ENCODE data around the gene OXER1.

OXER1 gene

DNA sequence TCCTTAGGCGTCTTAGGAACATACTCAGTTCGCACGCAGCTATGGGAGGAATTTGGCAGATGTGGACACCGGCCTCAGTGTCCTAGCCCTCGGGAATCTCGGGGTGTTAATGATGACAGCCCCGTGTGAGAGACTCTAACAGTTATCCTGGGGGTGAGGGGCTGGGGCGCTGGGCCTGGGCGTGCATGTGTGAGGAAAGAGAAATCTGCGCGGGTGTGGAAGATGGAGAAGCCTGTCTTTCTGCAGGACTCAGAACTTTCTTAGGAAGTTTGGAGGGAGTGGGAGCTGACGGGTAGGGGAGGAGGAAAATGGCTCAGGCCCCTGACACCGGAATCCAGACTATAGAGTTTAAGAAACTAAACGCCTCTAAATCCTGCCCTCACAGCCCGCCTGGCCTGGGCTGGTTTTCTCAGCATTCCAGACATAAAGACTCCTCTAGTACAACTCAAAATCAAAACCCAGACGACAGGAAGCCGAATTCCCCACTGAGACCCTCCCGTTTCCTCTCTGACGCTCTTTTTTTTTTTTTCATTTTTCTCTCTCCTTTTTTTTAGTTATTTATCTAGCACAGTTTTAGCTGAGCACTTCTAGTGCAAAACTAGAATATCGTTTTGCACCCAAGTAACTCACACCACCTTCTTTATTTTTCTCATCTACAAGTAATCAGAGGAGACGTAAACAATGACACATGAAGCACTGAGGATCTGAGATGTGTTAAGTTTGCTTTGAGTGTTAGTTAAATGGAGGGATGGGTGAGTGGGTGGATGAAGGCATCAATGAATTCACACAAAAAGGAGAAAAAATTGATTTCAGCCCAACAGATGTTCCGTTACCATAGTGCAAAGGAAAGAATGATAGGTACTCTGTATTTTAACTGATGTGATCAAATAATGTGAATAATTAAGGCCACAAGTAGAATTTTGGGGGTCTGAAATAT is 29.7 kb upstream of the OXER1 start:
- no peak for DNase-seq (ENCODE audit: low spot score)

DNA sequence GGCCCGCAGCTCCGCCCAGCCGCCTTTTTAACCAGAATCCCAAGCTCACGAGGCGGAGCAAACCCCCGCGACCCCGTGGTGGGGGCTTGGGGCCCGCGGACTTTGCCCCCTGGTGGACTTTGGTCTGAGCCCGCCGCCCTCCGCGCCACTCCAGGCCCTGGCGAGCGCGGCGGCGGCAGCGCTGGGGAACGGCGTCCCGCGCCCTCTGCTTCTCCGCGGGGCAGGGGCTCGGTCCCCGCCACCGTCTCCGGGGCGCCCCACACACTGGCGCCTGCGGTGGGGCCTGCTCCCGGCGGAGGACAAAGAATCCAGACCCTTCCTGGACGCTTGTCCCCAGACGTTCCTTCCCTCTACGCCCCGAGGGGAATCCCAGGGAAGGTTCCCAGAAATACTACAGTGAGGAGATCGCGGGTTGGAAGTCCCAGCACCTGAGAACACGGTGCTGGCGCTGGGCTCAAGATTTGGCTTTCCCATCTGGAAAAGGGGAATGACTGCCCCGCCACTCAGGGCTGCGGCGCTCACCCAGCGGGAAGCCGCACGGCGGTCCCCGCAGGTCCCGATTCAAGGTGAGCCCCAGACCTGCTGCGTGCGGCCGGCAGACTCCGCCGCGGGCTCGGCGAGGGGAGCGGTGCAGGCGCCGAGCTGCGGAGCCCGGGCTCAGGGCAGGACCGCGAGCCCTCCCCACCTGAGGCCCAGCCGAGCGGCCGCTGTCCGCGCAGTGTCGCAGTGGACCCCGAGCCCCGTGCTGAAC is 28.8 kb upstream of the OXER1 start, which contains the start of gene HAAO:
TSS of gene HAAO (minus strand) at position 1 of the 751 bp plus-strand sequence. CDS start 47 bp downstream, outside the sequence.
- DNase-seq (ENCODE audit: low spot score), result no peak

DNA sequence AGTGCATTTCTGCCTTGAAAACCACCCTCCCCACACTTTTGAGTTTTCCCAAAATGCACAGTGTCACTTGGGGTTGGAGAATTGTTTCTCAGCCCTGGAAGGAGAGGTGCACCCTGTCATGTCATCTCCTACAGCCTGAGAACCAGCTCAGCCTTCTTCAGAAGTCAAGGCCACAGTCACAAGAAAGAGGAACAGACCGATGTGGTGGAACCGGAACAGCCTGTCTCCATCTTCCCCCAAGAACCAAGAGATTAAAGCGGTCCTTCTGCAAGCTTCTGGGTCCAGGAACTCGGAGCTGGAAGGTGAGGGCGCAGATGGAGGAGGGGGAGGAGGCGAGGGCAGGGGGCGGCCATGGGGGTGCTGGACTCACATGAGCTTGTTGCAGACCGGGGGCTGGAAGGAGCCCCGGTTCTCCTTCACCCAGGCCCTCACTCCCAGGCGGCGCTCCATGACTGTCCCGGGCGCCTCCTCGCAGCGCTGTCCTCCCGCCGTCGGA is 28.2 kb upstream of the OXER1 start:
- no peak for DNase-seq (ENCODE audit: low spot score)

DNA sequence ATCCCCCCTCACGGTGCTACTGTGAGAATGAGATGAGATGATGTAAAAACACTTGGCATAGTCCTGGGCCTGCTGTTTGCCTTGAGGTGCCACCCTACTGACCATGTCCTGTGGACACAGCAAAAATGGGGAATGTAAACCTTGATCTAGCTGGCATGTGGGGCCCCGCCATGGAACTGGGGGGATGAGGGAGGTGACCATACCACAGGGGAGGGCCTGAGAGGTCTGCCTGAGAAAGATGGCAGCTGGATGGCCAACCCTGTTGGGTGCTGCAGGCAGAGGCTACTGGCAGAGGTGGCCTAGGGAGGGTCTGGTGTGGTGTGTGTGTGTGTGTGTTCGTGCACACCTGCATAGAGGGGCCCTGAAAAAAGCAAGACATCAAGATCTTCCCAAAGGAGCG is 27.7 kb upstream of the OXER1 start:
- DNase-seq (ENCODE audit: low spot score), result no peak

DNA sequence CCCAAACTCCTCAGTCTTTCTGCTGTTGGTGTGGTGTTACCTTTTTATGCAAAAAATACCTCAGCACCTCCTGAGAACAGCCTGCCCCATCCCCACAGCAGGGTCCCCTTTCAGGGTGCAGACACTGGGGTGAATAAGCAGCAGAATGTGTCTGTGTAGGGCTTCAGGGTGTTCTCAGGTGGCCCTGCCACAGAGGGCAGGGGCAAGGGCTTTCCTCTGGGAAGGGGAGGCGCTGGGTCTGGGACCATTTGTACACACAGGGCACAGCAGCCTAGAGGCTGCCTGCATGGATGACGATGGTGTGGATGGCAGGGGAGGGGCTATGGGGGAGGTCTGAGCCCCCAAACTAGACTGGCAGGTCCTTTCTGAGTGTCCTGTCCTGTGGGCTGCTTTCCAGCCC is 25.8 kb upstream of the OXER1 start:
- no peak for DNase-seq (ENCODE audit: low spot score)

DNA sequence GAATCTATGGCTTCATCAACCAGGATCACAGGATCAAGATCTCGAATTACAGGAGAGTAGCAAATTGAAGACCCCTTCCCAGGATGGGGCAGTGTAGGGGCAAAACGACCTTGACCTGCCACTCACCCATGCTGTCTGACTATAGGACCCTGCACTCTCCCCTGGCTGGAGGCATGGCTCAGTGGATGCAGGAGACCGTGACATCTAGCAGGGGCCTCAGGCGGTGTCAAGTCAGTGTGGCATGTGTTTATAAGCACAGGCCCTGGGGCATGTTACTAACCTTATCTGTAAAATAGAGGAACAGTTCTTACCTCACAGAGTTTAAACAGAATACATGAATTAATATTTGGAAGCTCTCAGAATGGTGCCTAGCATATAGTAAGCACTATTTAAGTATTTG is 24.9 kb upstream of the OXER1 start:
- no peak for DNase-seq (ENCODE audit: low spot score)

DNA sequence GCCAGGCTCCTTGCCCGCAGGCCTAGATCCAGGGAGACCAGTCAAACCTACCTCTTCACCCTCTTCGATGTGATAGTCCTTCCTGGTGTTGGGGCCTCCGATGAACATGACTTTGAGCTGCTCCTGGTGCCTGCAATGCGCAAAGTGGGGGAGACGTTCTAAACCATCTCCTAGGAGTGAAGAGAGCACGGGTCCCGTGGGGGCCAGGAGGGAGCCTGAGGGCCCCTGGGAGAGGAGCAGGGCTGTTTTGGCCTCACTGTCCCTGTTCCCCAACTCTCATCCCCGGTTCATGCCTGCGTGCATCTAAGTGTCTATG is 24.5 kb upstream of the OXER1 start:
- no peak for DNase-seq (ENCODE audit: low spot score)

DNA sequence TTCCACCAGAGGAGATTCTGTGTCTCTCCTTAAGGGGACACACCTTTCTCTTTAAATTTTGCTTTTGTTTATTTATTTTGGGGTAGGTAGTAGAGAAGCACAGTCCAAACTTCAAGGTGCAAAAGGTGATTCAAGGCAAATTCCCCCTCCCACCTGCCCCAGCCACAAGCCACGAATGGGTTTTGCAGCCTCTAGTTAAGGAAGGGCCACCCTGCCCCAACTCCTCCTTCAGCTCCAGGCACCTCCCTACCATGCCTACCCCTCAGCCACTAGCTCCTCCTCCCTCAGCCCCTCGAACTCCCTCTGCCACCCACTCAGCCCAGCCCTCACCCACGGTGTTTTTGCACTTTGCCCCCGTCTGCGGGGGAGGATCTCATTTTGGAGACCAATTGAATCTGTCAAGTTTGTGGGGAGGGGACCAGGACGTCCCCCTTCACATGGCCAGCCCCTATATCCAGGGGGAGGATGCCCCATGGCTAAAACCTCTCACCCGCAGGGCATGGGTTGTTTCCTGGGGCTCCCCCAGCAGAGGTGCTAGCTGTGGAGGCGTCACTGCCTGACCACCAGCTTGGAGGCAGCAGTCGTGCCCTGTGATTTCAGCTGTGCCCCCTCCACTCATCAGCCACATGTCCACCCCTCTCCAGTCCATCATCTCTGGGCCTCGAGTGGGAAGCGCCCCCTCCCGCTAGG is 24.0 kb upstream of the OXER1 start:
- no peak for DNase-seq (ENCODE audit: low spot score)

DNA sequence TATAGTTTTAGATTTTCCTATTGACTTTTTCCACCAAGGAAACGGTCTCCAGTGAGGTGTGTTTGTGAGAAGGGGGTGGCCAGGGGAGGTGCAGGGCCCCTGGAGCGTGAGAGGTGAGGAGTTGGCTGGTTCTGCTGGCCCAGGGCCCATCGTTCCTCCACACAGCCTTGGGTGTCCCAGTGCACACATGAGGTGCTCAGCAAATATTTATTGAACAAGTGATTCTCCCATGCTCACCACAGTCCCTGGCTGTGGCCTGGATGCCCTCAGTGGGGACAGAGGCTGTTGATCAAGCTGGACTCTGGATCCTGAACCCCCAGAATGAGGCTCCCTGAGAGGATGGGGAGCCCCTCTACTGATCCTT is 23.5 kb upstream of the OXER1 start:
- no peak for DNase-seq (ENCODE audit: low spot score)

DNA sequence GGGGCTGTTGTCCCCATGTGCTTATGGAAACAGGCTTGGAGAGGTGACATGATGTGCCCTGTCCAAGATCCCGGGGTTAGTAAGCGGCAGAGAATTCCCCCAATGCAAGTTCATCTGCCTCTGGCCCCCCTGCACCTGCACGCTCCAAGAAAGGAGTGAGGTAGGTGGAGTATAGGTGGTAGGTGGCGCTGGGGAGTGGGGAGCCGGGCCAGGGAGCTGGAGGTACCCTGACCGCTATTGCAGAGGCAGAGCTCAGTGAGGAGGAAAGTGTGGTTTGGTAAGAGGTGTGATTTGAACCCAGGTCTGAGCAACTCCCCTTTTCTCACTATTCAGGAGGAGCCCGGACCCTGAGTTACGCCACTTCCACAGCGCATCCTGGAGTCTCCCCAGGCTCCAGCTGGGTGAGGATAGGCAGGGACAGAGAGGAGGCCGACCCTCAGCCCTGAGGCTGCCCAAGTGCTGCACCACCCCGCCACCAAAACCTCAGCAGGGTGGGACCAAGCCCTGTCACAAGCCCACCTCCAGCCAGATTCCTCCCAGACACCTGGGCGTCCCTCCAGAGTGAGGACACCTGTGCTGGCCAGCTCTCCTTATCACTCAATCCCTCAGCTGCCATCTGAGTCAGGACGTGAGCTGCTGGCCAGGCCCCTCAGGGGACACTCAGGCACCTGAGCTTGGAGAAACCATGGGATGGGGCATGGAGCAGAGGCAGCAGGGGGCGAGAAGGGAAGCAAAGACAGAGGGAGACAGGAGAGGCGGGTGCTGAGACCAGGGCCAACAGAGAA is 22.8 kb upstream of the OXER1 start:
- DNase-seq (ENCODE audit: low spot score), result no peak

DNA sequence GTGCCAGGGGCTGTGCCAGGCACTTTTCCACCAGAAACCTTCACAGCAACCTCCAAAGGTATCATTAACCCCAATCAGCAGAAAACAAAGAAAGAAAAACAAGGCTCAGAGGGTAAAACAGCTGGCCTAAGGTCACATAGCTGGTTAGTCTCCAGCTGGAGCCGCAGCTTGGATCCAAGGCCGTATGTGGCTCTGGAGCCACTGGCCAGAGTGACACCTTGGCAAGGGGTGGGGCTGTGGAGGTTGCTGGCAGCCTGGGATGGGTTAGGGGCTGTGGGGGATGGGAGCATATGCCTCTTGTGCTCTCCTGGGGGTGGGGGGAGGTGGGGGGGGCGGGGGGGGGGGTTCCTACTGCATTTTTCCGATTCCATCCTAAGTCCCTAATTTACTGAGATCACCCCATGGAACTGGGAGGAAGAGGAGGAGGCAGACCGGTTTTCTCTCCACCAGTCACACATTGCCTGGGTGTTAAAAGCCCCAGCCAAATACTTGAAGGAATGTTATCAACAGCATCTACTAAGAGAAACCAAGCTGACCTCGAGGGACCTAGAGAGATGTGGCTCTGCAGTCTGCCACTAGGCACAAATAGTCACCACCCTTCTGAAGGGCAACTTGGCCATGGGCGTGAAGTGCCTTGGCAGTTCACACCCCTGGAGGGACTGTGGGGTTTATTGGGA is 20.4 kb upstream of the OXER1 start:
- no peak for DNase-seq (ENCODE audit: low spot score)

DNA sequence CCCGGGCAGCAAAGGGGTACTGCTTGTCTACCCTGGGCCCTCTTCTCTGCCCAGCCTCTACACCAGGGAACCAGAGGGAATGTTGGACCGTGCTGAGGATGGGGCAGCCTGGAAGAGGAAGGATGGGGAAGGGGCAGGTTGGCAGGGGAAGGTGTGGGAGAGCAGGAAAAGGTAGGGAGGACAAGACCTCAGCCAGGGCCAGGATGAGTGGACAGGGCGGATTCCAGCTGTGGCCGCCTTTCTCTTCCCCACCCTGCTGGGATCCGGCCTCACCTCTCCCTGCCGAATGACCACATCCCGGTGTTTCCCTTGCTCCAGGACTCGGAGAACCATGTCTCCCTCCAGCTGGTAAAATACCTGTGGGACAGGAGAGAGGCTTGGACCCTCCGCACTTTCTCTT is 19.6 kb upstream of the OXER1 start:
- DNase-seq (ENCODE audit: low spot score), result no peak

DNA sequence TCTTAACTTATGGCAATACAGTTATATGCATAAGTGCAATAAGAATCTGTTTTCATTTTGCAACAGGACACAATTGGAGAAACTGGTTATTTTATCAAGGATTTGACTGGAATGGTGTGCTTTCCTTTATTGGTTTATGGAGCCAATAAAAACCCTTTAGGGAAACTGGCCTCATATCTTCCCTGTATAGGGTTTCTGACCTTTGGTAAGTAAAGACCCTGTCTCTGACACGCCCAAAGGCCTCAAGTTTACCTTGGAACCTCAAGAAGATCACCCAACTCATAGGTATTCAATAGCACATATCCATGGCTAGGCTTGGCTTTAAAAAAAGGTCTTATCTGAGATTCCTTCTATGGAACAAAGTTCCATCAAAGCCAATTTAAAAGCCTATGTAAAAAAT is 17.2 kb upstream of the OXER1 start:
- no peak for DNase-seq (ENCODE audit: low spot score)

DNA sequence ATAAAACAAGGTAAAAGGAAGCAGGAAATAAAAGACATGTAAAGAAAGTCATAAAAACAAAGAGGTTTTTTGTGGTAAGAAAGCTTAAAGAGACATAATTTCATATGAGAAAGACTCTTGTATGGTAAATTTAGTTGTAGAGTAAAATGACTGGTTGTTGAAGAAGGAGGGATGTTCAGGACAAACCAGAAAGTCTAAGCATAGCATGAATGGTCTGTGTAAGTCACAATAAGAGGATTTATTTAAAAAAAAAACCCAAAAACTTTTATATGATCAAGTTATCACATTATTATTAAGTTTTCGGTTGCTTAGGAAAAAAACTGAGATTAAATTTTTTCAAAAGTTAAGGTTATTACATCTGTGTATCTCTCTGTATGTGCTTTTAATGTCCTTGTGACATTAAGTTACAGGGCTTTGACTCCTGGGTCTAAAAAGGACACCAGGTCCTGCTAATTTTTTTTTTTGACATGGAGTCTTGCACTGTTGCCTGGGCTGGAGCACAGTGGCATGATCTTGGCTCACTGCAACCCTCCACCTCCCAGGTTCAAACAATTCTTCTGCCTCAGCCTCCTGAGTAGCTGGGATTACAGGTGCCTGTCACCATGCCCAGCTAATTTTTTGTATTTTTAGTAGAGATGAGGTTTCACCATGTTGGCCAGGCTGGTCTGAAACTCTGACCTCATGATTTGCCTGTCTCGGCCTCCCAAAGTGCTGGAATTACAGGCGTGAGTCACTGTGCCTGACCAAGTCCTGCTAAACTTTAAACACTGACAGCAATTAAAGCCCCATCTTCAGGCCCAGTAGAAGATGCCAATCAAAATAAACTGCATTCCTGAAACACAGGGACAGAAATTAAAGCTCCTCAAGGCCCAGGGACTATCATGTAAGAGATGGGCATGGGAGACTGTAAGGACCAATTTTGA is 14.2 kb upstream of the OXER1 start:
- no peak for DNase-seq (ENCODE audit: low spot score)

DNA sequence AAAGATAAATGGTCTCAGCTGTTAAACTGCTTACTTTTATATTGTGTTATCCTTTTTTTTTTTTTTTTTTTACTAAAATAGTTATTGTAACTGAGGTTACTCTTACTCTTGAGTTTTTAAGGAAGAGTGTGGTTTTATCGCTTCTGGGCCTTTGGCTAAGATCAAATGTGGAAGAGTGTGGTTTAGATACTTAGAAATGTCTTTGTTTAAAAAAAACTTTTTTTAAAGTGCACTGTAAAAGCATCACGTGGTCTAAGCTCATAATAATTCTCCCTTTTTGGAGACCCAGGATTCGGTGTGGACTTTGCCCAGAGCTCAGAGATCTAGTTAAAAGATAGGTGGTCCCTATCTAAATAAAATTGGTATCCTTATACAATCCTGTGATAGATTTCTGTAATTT is 11.9 kb upstream of the OXER1 start:
- DNase-seq (ENCODE audit: low spot score), result no peak

DNA sequence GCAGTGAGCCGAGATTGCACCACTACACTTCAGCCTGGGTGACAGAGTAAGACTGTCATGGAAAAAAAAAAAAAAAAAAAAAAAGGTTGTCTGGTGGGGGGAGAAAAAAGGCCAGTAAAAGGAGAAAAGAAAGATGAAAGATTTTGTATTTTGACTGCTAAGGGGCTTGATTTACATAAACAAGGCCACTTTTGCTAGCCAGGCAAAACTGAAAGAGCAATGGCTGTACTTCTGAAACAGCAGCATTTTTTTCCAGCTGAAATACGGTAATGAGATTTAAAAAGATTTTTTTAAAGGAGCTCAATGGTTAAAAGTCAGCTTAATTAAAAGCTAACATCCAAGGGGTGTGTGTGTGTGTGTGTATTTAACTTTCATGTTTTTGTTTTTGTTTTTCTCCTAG is 11.3 kb upstream of the OXER1 start:
- no peak for DNase-seq (ENCODE audit: low spot score)

DNA sequence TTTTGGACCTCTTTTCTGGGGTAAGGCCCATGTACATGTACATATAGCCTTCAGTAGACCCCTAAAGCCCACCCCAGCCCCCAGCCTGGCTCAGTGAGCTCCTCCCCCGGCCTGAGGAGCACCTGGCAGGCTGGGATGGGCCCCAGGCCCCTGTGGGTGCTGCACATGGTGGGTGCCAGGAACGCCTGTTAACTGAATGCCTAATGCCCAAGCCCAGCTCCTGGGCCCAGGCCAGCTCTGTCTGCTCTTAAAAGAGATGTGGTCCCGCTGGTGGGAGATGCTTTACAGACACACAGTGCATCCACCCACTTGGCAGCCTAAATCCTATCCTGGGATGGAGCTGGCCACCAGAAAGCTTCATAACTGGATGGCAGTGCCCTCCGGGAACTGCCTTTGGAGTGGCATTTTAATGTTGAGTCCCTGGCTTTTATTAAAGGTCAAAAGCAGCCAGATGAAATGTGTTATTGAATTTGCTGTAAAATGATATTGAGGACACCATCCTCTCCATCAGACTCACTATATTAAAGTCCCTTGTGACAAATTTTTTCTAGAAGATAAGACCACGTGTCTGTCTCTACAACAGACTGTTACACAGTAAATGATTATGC is 7.7 kb upstream of the OXER1 start:
- DNase-seq (ENCODE audit: low spot score), result no peak

DNA sequence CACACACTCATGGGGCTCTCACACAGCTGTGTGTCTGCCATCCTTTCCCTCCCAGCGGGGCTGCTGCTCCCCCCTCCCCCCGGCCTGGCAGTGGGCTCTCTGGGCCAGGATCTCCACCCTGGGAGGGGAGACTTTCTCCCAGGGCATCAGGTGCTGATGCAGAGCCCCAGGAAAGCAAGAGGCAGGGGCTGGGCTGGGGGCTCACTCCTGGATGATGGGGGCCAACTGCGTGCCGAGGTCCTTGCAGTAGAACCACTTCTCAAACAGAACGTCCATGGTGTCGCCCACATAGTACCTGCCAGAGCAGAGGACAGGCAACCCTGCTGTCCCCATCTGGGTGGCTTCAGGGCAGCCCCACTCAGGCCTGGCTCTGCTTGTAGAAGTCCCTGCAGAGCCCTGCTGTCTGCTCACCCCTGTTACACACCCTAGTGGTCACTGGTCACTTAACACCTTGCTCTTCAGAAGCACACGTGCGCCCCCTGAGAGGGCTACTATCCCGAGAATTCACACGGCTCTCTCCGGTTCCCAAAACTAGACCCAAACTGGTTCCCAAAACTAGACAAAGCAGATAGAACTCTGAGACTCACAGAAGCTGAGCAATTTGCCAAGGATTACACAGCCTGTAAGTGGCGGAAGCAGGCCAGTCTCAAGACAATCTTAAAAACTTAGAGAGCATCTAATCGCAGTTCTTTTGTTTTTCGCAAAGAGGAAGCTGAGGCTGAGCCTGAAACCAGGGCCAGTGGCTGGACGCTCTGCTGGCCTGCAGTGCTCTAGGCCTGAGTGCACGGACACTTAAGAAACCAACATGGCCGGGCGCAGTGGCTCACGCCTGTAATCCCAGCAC is 6.6 kb upstream of the OXER1 start:
- peak; percentile 30 for DNase-seq (ENCODE audit: low spot score)

Data from kidney capillary endothelial cell (primary cell).